SHP77 (cell line): Measurements from ENCODE around the gene SUSD3.
"Not testable (repeated sequence)": the region's sequence is repeated elsewhere in the genome, so short reads cannot be mapped to it uniquely, and the experiment has no call there.

Experiments
- DNase-seq, 2 experiments: peaks; one replicate each; lab custom pipeline; 2025; lab: John Stamatoyannopoulos, UW

The SUSD3 gene

GRCh38 chr9:93093877-93094657 lies 35.6 kb downstream of the SUSD3 start:
- DNase-seq = no peak

- no peak for DNase-seq
Observed at GRCh38 chr9:93094658-93095204, 36.2 kb downstream of the SUSD3 start.

- DNase-seq = peak; percentile 97 to 99
Observed at GRCh38 chr9:93095205-93096130, 37.0 kb downstream of the SUSD3 start.

- DNase-seq = peak in 1 of 2 experiments; percentile 31
Observed at GRCh38 chr9:93096131-93096802, 37.8 kb downstream of the SUSD3 start, which contains the start of gene CARD19. Gene CARD19, plus strand, starts transcription at chr9:93096217. Its CDS starts 129 bp downstream, at chr9:93096346.

GRCh38 chr9:93096811-93097382 lies 38.4 kb downstream of the SUSD3 start:
- no peak for DNase-seq

GRCh38 chr9:93097511-93098201 lies 39.2 kb downstream of the SUSD3 start:
- DNase-seq = no peak

- peak; percentile 20 to 69 for DNase-seq
Observed at GRCh38 chr9:93098236-93098946, 39.9 kb downstream of the SUSD3 start.

- no peak for DNase-seq
Observed at GRCh38 chr9:93099551-93100275, 41.2 kb downstream of the SUSD3 start.

- DNase-seq = no peak
Observed at GRCh38 chr9:93100276-93100636, 41.8 kb downstream of the SUSD3 start.

GRCh38 chr9:93101086-93101485 lies 42.6 kb downstream of the SUSD3 start:
- not testable (repeated sequence) for DNase-seq

- DNase-seq = no peak
Observed at GRCh38 chr9:93105620-93106019, 47.1 kb downstream of the SUSD3 start.

- DNase-seq = no peak
Observed at GRCh38 chr9:93107151-93107824, 48.8 kb downstream of the SUSD3 start.

- DNase-seq = no peak
Observed at GRCh38 chr9:93107825-93108161, 49.3 kb downstream of the SUSD3 start.

- DNase-seq = no peak
Observed at GRCh38 chr9:93108291-93109041, 50.0 kb downstream of the SUSD3 start.

GRCh38 chr9:93110311-93110855 lies 51.9 kb downstream of the SUSD3 start:
- no peak for DNase-seq

- DNase-seq = no peak
Observed at GRCh38 chr9:93111001-93111370, 52.5 kb downstream of the SUSD3 start.

- DNase-seq = no peak
Observed at GRCh38 chr9:93111371-93112115, 53.0 kb downstream of the SUSD3 start.
